ENCODE results near the gene MDH2. TPM values are rescaled to one million over a fixed set of nuclear protein-coding genes. Genes with fewer than 3 reads are reported as not detected.
"Not testable (repeated sequence)": the region's sequence is repeated elsewhere in the genome, so short reads cannot be mapped to it uniquely, and the experiment has no call there.

The MDH2 gene, protein sequence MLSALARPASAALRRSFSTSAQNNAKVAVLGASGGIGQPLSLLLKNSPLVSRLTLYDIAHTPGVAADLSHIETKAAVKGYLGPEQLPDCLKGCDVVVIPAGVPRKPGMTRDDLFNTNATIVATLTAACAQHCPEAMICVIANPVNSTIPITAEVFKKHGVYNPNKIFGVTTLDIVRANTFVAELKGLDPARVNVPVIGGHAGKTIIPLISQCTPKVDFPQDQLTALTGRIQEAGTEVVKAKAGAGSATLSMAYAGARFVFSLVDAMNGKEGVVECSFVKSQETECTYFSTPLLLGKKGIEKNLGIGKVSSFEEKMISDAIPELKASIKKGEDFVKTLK
- 160 and 168 TPM in 2 replicates for total RNA-seq (2014; rRNA removed; shearing (Covaris generic))

DNA sequence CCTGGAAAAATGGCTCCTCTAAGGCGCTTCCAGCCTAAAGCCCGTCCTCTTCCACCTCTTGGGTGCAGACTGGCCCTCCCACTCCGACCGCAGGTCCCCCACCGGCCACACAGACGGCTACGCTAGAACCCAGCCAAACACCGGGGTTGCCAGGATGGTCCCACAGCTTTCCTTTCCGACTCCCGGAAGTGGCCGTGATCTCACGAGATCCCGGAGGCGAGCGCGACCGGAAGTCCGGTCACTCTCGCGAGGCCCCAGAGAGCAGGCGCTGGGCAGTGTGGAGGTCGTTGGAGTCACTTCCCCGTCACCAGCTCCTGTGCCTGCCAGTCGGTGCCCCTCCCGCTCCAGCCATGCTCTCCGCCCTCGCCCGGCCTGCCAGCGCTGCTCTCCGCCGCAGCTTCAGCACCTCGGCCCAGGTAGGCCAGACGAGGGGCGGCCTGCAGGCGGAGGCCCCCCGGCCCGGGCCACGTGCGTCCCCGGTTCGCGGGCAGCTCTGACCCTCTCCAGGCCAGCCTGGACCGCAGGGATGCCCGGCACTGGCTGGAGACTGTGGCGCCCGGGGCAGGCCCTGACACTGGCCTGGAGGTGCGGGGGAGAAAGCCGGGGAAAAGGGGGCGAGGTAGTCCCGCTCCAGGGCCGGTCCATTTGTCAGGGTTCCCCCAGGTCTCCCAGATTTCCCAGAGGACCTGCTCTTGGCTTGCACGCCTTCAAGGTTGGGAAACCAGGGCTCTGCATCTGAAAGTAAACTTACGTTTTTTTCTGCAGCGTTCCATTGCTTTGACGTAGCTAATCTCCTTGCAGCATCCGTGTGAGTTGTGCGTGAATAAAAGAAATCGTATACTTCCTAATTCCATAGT lies at the start of gene MDH2, which contains the start of gene STYXL1:
TSS of gene MDH2 (plus strand) at position 296 of the 857 bp plus-strand sequence. CDS start at position 351, 55 bp downstream.
TSS of gene STYXL1 (minus strand) at position 190 of the 857 bp plus-strand sequence. CDS start 17,477 bp downstream, outside the sequence.
- peak; percentile 96 to 97 for DNase-seq
- peaks cover 19% of the 10 kb centered on the region for H3K36me3 ChIP-seq
- peak within 1 kb of the TSS; percentile 85 for H3K27ac ChIP-seq
- H3K4me3 ChIP-seq: peak within 1 kb of the TSS; percentile 96
- H3K9me3 ChIP-seq (replicated peaks): no peaks in the 10 kb centered on the region
- peaks cover 6% of the 10 kb centered on the region for H3K4me1 ChIP-seq
- H3K27me3 ChIP-seq: no peaks in the 10 kb centered on the region

DNA sequence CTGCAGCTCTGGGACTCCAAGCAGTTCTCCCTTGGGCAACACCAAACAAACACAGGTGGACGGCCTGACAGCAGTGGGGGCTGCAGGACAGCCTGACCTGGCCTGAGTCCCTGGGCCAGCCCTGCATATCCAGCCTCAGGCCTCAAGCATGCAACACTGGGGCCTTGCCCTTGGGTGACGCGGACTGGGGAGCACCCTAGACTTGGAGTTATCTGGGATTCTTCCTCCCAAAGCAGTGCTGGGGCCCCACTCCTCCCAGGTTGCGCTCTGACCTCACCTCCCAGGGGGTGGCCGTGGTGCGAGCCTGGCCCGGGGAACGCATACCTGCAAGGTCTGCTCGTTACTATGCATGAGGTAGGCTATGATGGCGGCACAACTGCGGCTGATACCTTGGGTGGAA lies 47.3 kb upstream of the MDH2 start:
- Histone ChIP-seq H3K27ac (no peak overlapping the region), H3K36me3 (peaks cover 17% of the 10 kb centered on the region), H3K4me3 (no peak overlapping the region), H3K27me3 (no peaks in the 10 kb centered on the region), H3K9me3 (replicated peaks) (no peaks in the 10 kb centered on the region), H3K4me1 (no peaks in the 10 kb centered on the region)
- no peak for DNase-seq

DNA sequence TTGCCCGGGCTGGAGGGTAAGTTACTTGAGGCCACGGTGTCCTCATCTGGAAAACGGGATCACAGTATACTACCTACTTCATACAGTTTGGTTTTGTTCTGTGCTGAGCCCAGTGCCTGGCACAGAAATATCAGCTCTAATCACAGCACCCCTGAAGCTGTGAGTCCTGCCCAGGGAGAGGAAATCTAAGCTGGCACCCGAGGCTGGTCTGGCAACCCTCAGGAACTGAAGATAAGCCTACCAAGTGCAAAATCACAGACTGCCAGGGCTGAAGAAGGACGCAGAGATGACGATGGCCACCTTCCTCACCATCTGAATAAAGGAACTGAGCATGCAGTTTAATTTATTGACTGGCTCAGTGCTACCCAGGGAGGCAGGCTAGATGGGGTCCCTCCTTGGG lies 45.8 kb upstream of the MDH2 start:
- no peak for DNase-seq
- no peaks in the 10 kb centered on the region for H3K27me3 ChIP-seq
- H3K36me3 ChIP-seq: peaks cover 17% of the 10 kb centered on the region

DNA sequence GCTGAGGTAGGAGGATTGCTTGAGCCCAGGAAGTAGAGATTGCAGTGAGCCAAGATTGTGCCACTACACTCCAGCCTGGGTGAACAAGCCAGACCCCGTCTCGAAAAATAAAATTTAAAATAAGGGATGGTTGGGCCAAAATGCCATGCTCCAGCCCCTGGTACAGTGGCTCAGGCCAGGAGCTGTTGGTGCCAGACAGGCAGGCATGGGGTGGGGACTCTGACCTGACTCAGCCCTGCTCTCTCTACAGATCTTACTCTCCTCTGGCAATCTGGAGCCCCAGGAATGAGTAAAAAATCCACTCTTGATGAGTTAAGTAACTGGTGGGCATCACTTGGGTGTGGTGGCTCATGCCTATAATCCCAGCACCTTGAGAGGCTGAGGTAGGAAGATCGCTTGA lies 45.1 kb upstream of the MDH2 start:
- Histone ChIP-seq H3K36me3 (peaks cover 16% of the 10 kb centered on the region), H3K4me1 (no peaks in the 10 kb centered on the region), H3K27me3 (no peaks in the 10 kb centered on the region), H3K4me3 (no peak overlapping the region), H3K27ac (no peak overlapping the region), H3K9me3 (replicated peaks) (no peaks in the 10 kb centered on the region)
- no peak for DNase-seq

More for the DNA sequence above, 45.8 kb upstream of the MDH2 start:
- no peak overlapping the region for H3K4me3 ChIP-seq
- no peaks in the 10 kb centered on the region for H3K9me3 ChIP-seq (replicated peaks)
- H3K4me1 ChIP-seq: no peaks in the 10 kb centered on the region
- no peak overlapping the region for H3K27ac ChIP-seq

DNA sequence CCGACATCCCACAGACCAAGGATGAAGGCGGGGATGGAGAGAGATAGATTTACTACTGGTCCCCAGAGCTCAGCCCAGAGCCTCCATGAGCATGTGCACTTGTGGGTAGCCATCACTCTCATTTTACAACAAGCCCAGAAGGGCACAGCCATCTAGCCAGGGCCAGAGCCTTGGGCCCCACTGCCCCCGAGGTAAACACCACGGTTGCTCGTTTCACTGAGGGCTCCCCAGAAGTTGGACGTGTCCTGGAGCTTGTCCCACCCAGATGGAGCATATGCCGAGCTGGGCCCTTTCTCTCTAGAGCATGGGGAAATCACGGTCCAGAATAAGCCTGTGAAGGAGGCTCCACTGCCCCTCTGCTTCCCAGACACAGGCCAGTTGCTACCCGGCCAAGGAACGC lies 44.6 kb upstream of the MDH2 start:
- no peaks in the 10 kb centered on the region for H3K27me3 ChIP-seq
- H3K27ac ChIP-seq: no peak overlapping the region
- no peaks in the 10 kb centered on the region for H3K9me3 ChIP-seq (replicated peaks)
- no peak overlapping the region for H3K4me3 ChIP-seq
- no peaks in the 10 kb centered on the region for H3K4me1 ChIP-seq
- H3K36me3 ChIP-seq: peaks cover 14% of the 10 kb centered on the region
- no peak for DNase-seq

DNA sequence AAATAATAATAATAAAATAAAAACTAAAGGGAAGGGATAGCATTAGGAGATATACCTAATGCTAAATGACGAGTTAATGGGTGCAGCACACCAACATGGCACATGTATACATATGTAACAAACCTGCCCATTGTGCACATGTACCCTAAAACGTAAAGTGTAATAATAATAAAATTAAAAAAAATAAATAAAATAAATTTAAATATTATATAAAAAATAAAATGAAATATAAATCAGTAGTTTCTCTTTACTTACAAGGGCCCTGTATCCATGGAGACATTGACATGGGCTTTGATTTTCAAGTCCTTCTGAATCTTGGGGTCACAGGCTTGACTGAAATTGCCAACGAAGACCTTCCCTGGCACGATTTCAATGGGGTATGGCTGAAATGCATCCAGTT lies 42.9 kb upstream of the MDH2 start:
- H3K27me3 ChIP-seq; H3K9me3 ChIP-seq (replicated peaks); DNase-seq; H3K27ac ChIP-seq; H3K4me3 ChIP-seq: not testable (repeated sequence)
- Histone ChIP-seq H3K4me1 (peaks cover 12% of the 10 kb centered on the region), H3K36me3 (peaks cover 11% of the 10 kb centered on the region; the same call in 1 of the 2 replicates)

DNA sequence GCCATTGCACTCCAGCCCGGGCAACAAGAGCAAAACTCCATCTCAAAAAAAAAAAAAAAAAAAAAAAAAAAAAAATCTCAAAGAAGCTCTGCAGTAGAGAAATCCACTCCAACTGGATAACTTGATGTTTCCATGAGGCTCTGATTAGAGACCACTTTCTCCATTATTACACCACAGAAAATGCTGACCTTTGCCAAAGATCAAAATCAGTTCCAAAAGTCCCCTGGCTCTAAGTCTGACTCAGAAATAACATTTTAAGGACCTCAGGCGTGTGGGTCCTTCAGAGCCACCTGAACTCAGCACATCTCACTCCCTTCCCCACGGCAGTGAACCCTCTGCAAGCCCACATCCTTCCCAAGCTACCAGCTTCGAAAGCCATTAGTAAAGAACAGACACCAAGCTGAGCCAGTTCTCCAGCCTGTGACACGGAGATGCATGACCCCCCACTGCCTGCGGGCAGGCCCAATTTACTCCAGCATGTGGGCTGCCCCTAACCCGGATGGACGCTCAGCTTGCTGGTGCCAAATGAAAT lies 39.7 kb upstream of the MDH2 start:
- Histone ChIP-seq H3K4me3 (no peak overlapping the region), H3K36me3 (peaks cover 4% of the 10 kb centered on the region; the same call in 1 of the 2 replicates), H3K27ac (no peak overlapping the region; the same call in 1 of the 2 replicates), H3K4me1 (peaks cover 34% of the 10 kb centered on the region), H3K9me3 (replicated peaks) (no peaks in the 10 kb centered on the region), H3K27me3 (no peaks in the 10 kb centered on the region)
- no peak for DNase-seq

DNA sequence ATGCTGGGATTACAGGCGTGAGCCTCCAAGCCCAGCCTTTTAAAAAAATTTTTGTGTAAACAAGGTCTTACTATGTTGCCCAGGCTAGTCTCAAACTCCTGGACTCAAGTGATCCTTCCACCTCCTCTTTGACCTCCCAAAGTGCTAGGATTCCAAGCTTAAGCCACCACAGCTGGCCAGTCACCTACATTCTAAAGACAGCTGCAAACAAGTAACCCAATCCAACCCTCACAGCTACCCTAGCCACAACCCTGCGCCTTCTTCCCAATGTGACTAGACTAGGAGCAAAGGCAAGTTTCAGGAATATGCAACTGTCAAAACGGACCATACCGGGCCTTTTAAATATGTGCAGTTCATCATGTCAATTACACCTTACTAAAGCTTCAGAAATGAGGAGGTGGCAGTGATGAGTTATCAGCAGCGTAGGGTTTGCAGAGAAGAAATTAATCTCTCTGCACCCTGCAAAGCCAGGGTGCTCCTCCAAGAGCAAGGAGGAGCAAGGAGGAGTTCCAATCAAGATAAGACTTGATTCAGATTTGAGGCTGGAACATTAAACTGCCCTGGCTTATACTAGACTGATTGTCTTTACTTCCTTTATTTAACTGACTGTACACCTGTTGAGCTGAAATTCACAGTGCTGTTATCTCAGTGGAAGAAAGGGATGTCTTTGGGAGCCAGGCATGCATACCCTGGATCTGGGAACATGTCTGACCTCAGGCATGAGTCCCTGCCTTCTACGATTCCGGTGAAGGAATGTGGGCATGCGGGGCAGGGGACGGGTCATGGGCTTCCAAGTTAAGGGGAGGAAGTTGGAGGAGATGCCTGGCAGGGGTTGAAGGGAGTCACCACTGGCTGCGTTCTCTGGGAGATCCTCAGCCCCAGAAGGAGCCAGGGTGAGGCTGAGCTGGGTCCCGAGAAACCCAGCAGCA lies 38.0 kb upstream of the MDH2 start:
- peak overlapping the region; percentile 74 for H3K27ac ChIP-seq
- no peak overlapping the region for H3K4me3 ChIP-seq
- no peaks in the 10 kb centered on the region for H3K27me3 ChIP-seq
- peaks cover 4% of the 10 kb centered on the region; the same call in 1 of the 2 replicates for H3K36me3 ChIP-seq
- H3K9me3 ChIP-seq (replicated peaks): no peaks in the 10 kb centered on the region
- DNase-seq: peak; percentile 88 to 94
- peaks cover 34% of the 10 kb centered on the region for H3K4me1 ChIP-seq

DNA sequence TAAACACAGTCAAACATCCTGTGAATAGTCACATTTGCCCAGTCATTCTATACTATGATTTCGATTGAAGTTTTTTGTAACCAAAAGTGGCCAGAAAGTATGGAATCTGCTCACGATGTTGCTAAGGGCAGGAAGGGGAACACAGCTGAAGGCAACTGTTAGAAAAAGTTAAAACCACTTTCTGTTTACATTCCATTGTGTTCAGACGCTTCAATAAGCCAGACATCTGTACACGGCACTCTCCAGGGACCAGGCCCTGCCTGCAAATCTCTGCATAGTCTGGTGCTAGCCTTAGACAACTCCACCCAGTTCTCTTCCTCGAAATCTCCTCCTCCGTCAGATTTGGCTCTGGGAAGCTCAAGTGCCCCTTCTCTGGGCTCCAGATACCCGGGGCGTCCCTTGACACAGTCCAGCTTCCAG lies 36.5 kb upstream of the MDH2 start:
- H3K36me3 ChIP-seq: peaks cover 11% of the 10 kb centered on the region; the same call in 1 of the 2 replicates
- H3K27me3 ChIP-seq: no peaks in the 10 kb centered on the region
- peak; percentile 86 to 87 for DNase-seq
- H3K4me1 ChIP-seq: peaks cover 34% of the 10 kb centered on the region
- H3K9me3 ChIP-seq (replicated peaks): no peaks in the 10 kb centered on the region
- peak overlapping the region; percentile 74 for H3K27ac ChIP-seq
- no peak overlapping the region for H3K4me3 ChIP-seq

DNA sequence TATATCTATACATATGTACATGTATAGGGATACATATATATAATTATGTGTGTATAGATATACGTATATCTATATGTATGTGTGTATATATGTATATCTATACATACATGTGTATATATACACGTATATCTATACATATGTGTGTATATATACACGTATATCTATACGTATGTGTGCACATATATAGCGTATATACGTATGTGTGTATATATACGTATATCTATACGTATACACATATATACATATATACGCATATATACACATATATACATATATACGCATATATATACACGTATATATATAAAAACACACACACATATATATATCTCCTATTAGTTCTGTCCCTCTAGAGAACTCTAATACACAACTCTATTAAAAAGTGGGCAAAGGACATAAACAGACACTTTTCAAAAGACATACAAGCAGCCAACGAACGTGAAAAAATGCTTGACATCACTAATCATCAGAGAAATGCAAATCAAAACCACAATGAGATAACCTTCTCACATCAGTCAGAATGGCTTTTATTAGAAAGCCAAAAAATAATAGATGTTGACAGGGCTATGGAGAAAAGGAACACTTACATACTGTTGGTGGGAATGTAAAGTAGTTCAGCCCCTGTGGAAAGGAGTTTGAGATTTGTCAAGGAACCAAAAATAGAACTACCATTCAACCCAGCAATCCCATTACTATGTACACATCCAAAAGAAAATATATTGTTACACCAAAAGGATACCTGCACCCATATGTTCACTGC lies 31.5 kb upstream of the MDH2 start:
- DNase-seq: no peak
- H3K36me3 ChIP-seq: peaks cover 16% of the 10 kb centered on the region; the same call in 1 of the 2 replicates
- no peaks in the 10 kb centered on the region for H3K27me3 ChIP-seq

DNA sequence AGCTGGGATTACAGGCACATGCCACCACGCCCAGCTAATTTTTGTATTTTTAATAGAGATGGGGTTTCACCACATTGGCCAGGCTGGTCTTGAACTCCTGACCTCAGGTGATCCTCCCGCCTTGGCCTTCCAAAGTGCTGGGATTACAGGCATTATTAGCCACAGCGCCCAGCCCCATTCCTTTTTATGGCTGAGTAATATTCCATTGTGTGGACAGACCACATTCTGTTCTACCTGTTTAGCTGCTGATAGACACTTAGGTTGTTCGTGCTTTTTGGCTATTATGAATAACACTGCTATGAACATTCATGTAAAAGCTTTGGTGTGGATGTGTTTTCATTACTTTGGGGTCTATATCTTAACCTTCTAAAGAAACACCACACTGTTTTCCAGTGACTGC lies 29.4 kb upstream of the MDH2 start:
- not testable (repeated sequence) for H3K27me3 ChIP-seq; H3K4me3 ChIP-seq; DNase-seq; H3K27ac ChIP-seq; H3K4me1 ChIP-seq; H3K9me3 ChIP-seq (replicated peaks)
- H3K36me3 ChIP-seq: peaks cover 19% of the 10 kb centered on the region; the same call in 1 of the 2 replicates

More for the DNA sequence above, 31.5 kb upstream of the MDH2 start:
- Histone ChIP-seq H3K4me3 (no peak overlapping the region), H3K27ac (no peak overlapping the region), H3K9me3 (replicated peaks) (no peaks in the 10 kb centered on the region), H3K4me1 (peaks cover 8% of the 10 kb centered on the region)

DNA sequence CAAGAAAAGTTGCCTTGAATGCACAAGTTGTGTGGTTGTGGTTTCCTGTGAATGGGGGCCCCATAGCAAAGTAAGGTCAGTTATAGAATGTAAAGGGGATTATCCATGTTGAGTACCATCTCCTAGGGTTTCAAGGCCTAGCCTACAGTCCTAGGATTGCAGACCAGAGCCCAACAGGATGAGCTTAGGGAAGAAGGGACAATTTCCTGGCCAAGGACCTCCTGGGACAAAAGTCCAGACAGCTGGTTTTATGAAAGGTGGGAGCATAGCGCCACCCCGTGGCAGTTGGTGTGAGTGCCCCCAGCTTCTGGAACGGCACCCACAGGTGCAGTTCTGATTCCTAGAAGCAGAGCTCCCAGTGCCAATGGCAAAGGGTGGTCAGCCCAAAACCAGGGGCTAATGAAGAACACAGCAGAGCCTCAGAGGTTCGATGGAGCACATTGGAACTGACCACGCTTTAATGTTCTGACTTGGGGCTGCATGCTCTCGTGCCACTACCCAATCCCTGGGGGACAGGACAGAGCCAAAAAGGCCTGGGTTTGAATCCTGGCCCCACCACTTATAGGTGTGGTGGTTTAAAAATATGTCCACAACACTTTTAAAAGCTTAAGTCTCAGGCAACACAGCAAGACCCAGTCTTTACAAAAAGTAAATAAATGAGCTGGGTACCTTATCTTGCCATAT lies 27.7 kb upstream of the MDH2 start:
- H3K9me3 ChIP-seq (replicated peaks): no peaks in the 10 kb centered on the region
- H3K27me3 ChIP-seq: no peaks in the 10 kb centered on the region
- DNase-seq: peak; percentile 73 to 93
- H3K27ac ChIP-seq: no peak overlapping the region
- peaks cover 15% of the 10 kb centered on the region; the same call in 1 of the 2 replicates for H3K36me3 ChIP-seq
- H3K4me1 ChIP-seq: no peaks in the 10 kb centered on the region
- no peak overlapping the region for H3K4me3 ChIP-seq
